Prostate gland (tissue), 2 donors: ENCODE measurements around the gene LSM3.

ENCODE experiments used
- POLR2AphosphoS5 ChIP-seq: sonication (generic); formaldehyde crosslinking; IDR thresholded peaks from one replicate; pipeline ENCODE4 v1.6.1; 2017; ENCODE audit warnings: antibody characterized with exemption
- TF ChIP-seq, protein P1 (sequence below), 4 experiments: fragments of 200-600 bp in 2 of 4; fragments of 450-650 bp in 2 of 4; sonication (generic) in 2 of 4; IDR thresholded peaks; 1 replicate in 3 of 4; 2 replicates in 1 of 4; pipeline ENCODE4 v1.5.1; 2016 to 2019; ENCODE audit warnings: antibody characterized with exemption in 4 of 4, mild to moderate bottlenecking in 2 of 4, moderate library complexity in 2 of 4

DNA sequence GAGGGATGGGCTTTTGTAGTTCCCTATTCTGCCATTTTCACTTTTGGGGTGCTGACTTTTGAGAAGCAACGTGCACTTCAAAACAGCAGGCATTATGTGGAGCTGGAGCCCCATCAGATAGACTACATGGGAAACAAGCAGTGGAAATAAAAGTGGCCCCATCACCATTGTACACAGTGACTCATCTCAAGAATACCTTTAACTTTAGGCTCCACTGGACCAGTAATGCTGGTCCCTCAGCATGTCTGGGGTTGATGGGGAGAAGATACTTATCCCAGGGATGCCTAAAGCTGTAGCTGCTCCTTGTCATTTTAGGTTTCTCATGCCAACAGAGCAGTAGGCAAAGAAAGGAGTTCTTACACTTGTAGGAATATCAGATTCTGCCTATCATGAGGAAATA is 45.0 kb downstream of the LSM3 start:
- TF ChIP-seq, protein P1, sequence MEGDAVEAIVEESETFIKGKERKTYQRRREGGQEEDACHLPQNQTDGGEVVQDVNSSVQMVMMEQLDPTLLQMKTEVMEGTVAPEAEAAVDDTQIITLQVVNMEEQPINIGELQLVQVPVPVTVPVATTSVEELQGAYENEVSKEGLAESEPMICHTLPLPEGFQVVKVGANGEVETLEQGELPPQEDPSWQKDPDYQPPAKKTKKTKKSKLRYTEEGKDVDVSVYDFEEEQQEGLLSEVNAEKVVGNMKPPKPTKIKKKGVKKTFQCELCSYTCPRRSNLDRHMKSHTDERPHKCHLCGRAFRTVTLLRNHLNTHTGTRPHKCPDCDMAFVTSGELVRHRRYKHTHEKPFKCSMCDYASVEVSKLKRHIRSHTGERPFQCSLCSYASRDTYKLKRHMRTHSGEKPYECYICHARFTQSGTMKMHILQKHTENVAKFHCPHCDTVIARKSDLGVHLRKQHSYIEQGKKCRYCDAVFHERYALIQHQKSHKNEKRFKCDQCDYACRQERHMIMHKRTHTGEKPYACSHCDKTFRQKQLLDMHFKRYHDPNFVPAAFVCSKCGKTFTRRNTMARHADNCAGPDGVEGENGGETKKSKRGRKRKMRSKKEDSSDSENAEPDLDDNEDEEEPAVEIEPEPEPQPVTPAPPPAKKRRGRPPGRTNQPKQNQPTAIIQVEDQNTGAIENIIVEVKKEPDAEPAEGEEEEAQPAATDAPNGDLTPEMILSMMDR (IDR thresholded peaks at IDR 0.05) = no peak
- TF ChIP-seq POLR2AphosphoS5 = no peak
